Suprapubic skin (tissue), 4 donors: ENCODE results near the gene ZNF292. TPM values are rescaled to one million over a fixed set of nuclear protein-coding genes. Genes with fewer than 3 reads are reported as not detected.
"Not testable (repeated sequence)": the region's sequence is repeated elsewhere in the genome, so short reads cannot be mapped to it uniquely, and the experiment has no call there.

Experiments
- DNase-seq, 2 donors: peaks; one replicate each; pipeline ENCODE4 v3.0.0-alpha.2; 2019; ENCODE audit warnings: low spot score in 2 of 2
- H3K27ac ChIP-seq: fragments of 200-600 bp; sonication (generic); one replicate; pipeline ENCODE4 v1.5.1; 2019
- H3K27me3 ChIP-seq: fragments of 200-600 bp; sonication (generic); one replicate; pipeline ENCODE4 v1.5.1; 2019
- H3K36me3 ChIP-seq: fragments of 200-600 bp; sonication (generic); one replicate; pipeline ENCODE4 v1.5.1; 2019
- H3K4me1 ChIP-seq: fragments of 200-600 bp; sonication (generic); one replicate; pipeline ENCODE4 v1.5.1; 2019
- H3K4me3 ChIP-seq: fragments of 200-600 bp; sonication (generic); one replicate; pipeline ENCODE4 v1.5.1; 2019; ENCODE audit warnings: mild to moderate bottlenecking
- H3K9me3 ChIP-seq: fragments of 200-600 bp; sonication (generic); one replicate; pipeline ENCODE4 v1.5.1; 2019
- EP300 ChIP-seq: sonication (generic); formaldehyde crosslinking; IDR thresholded peaks from one replicate; pipeline ENCODE4 v1.6.1; 2017; ENCODE audit warnings: antibody characterized with exemption
- POLR2A ChIP-seq, 2 donors: fragments of 450-650 bp; IDR thresholded peaks; one replicate each; pipeline ENCODE4 v1.6.1; 2017; ENCODE audit warnings: antibody characterized with exemption in 2 of 2, mild to moderate bottlenecking in 2 of 2, moderate library complexity in 2 of 2
- POLR2AphosphoS5 ChIP-seq, 3 donors: sonication (generic); formaldehyde crosslinking; IDR thresholded peaks; one replicate each; pipeline ENCODE4 v1.6.1; 2017; ENCODE audit warnings: antibody characterized with exemption in 3 of 3
- WGBS: methylation state at CpG from one replicate; pipeline ENCODE4 v1.1.5; 2018; 5-methylcytosine and 5-hydroxymethylcytosine counted together
- total RNA-seq, 4 donors: library from RNA; depleted of rRNA; stranded (reverse); fragments of >200 nt; gene quantifications; one replicate each; pipeline ENCODE4 v1.1.0, GENCODE V29; 2016
- TF ChIP-seq, protein P1 (sequence below), 2 donors: fragments of 200-600 bp in 1 of 2; fragments of 450-650 bp in 1 of 2; sonication (generic) in 1 of 2; IDR thresholded peaks; one replicate each; pipeline ENCODE4 v1.5.1; 2016 to 2019; ENCODE audit warnings: antibody characterized with exemption in 2 of 2, mild to moderate bottlenecking in 1 of 2, moderate library complexity in 1 of 2

The ZNF292 gene
- total RNA-seq, 4 donors from 2014 or later = 26.7 to 111 (median 34.7) TPM

DNA sequence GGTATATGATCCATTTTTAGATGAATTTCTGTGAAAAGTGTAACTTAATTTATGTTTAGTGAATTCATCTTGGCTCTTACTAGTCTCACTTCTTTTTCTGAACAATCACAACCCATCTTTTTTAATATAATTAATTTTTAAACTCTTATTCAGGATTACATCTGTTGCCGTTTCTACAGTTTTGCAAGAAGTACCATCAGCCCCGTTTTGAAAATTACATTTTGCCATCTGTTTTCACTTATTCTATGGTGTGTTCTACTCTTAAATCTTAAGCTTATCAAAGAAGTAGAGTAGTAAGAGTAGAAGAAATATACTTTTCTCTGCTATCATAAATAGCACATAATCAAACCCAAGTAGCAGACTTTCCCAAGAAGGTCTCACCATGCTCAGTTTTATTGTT, 70.1 kb downstream of the ZNF292 start:
- Histone ChIP-seq H3K4me3 (no peak overlapping the region), H3K9me3 (no peaks in the 10 kb centered on the region), H3K4me1 (no peaks in the 10 kb centered on the region), H3K27me3 (no peaks in the 10 kb centered on the region), H3K36me3 (peaks cover 40% of the 10 kb centered on the region), H3K27ac (no peak overlapping the region)
- no peak for DNase-seq
- no peak for TF ChIP-seq POLR2A (IDR thresholded peaks at IDR 0.05)
- TF ChIP-seq POLR2AphosphoS5 (IDR thresholded peaks at IDR 0.05) = no peak
- TF ChIP-seq, protein P1, sequence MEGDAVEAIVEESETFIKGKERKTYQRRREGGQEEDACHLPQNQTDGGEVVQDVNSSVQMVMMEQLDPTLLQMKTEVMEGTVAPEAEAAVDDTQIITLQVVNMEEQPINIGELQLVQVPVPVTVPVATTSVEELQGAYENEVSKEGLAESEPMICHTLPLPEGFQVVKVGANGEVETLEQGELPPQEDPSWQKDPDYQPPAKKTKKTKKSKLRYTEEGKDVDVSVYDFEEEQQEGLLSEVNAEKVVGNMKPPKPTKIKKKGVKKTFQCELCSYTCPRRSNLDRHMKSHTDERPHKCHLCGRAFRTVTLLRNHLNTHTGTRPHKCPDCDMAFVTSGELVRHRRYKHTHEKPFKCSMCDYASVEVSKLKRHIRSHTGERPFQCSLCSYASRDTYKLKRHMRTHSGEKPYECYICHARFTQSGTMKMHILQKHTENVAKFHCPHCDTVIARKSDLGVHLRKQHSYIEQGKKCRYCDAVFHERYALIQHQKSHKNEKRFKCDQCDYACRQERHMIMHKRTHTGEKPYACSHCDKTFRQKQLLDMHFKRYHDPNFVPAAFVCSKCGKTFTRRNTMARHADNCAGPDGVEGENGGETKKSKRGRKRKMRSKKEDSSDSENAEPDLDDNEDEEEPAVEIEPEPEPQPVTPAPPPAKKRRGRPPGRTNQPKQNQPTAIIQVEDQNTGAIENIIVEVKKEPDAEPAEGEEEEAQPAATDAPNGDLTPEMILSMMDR (IDR thresholded peaks at IDR 0.05) = no peak
- TF ChIP-seq EP300 = no peak
- WGBS = 82% methylated on average over 2 of the region's 2 CpGs

DNA sequence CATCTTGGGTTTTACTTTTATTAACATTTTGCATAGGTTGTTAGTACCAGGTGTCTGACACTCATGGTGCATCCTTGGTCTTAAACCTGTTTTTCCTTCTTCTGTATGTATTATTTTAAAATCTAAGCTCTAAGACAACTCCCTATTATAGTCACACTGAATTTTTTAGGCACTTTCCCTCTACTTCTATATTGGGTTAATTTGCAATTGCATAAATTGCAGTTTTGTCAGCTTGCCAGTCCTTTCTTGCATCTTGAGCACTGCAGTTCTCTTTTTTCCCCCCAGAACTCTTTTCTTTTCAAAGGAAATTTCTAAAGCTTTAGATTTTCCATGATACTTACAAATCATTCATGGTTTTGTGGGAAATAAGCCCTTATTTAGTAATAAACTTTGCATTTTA, 70.6 kb downstream of the ZNF292 start:
- H3K4me1 ChIP-seq = no peaks in the 10 kb centered on the region
- no peak for TF ChIP-seq EP300
- TF ChIP-seq, protein P1 (IDR thresholded peaks at IDR 0.05) = no peak
- TF ChIP-seq POLR2AphosphoS5 (IDR thresholded peaks at IDR 0.05) = no peak
- TF ChIP-seq POLR2A (IDR thresholded peaks at IDR 0.05) = no peak
- H3K4me3 ChIP-seq = no peak overlapping the region
- DNase-seq = no peak
- no peak overlapping the region for H3K27ac ChIP-seq
- H3K27me3 ChIP-seq = no peaks in the 10 kb centered on the region
- no peaks in the 10 kb centered on the region for H3K9me3 ChIP-seq
- peaks cover 40% of the 10 kb centered on the region for H3K36me3 ChIP-seq

DNA sequence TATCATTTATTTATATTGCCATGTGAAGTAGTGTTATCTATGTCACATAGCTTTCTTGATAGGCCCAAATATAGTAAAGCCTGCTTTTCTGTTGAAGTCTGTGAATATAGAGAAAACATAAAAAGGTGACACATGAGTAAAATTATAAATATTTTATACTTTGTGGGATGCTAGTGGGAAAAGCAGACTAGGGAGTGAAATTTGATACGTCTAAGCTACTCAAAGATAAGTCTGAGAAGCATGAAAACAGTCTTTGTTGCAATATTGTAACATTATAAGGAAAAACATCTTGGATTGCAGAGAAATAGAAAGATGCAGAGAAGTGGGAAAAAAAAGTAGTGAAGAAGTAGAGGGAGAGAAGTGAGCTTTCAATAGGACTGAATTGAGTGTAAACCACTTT, 75.4 kb downstream of the ZNF292 start:
- TF ChIP-seq EP300 = no peak
- no peak for TF ChIP-seq POLR2A (IDR thresholded peaks at IDR 0.05)
- TF ChIP-seq, protein P1 (IDR thresholded peaks at IDR 0.05) = no peak
- TF ChIP-seq POLR2AphosphoS5 (IDR thresholded peaks at IDR 0.05) = no peak
- H3K9me3 ChIP-seq = no peaks in the 10 kb centered on the region
- no peaks in the 10 kb centered on the region for H3K4me1 ChIP-seq
- no peak for DNase-seq
- no peak overlapping the region for H3K4me3 ChIP-seq
- 90% methylated on average over 1 of the region's 1 CpG for WGBS
- H3K27me3 ChIP-seq = no peaks in the 10 kb centered on the region
- no peak overlapping the region for H3K27ac ChIP-seq
- peaks cover 13% of the 10 kb centered on the region for H3K36me3 ChIP-seq

DNA sequence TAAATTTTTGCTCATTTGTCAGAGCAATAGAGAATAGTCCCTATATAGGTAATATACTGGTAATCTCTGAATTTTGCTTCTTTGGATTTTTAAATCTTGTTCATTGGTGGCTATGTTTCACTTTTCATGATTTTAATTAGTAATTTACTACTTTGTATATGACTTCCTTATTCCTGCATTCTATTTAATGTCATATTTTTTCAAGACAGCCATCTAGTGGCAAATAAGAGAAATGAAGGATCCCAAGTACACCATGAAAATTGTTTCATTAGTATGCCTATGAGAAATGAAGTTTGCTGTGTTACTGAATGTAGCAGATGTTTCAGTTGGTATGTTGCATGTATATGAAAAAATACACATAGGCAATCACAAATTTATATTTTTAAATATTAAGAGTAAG, 82.4 kb downstream of the ZNF292 start:
- H3K36me3 ChIP-seq = peaks cover 15% of the 10 kb centered on the region
- H3K4me1 ChIP-seq = no peaks in the 10 kb centered on the region
- H3K4me3 ChIP-seq = no peak overlapping the region
- no peaks in the 10 kb centered on the region for H3K9me3 ChIP-seq
- no peaks in the 10 kb centered on the region for H3K27me3 ChIP-seq
- H3K27ac ChIP-seq = no peak overlapping the region
- no peak for DNase-seq
- no peak for TF ChIP-seq POLR2A (IDR thresholded peaks at IDR 0.05)
- TF ChIP-seq, protein P1 (IDR thresholded peaks at IDR 0.05) = peak in 1 of 2 donors; percentile 27

DNA sequence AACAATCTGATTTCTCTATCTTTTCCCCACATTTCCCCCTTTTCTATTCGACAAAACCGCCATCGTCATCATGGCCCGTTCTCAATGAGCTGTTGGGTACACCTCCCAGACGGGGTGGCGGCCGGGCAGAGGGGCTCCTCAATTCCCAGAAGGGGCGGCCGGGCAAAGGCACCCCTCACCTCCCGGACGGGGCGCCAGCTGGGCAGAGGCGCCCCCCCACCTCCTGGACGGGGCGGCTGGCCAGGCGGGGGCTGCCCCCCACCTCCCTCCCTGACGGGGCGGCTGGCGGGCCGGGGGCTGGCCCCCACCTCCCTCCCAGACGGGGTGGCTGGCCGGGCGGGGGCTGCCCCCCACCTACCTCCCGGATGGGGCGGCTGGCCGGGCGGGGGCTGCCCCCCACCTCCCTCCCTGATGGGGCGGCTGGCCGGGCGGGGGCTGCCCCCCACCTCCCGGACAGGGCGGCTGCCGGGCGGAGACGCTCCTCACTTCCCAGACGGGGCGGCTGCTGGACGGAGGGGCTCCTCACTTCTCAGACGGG, 83.8 kb downstream of the ZNF292 start:
- H3K4me3 ChIP-seq, H3K27me3 ChIP-seq, H3K27ac ChIP-seq, DNase-seq, H3K4me1 ChIP-seq, H3K9me3 ChIP-seq: not testable (repeated sequence)
- 100% methylated on average over 10 of the region's 39 CpGs for WGBS
- H3K36me3 ChIP-seq = peaks cover 15% of the 10 kb centered on the region

DNA sequence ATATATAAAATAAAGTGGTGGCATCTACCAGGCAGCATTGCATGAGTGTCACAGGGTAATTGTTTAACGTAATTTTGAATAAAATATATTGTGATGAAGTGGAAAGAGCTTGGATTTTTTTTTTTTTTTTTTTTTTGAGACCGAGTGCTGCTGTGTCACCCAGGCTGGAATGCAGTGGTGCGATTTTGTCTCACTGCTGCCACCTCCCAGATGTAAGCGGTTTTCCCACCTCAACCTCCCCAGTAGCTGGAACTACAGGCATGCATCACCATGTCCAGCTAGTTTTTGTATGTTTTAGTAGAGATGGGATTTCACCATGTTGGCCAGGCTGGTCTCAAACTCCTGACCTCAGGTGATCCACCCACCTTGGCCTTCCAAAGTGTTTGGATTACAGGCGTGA, 85.9 kb downstream of the ZNF292 start:
- no peaks in the 10 kb centered on the region for H3K9me3 ChIP-seq
- H3K36me3 ChIP-seq = peaks cover 32% of the 10 kb centered on the region
- no peaks in the 10 kb centered on the region for H3K4me1 ChIP-seq
- TF ChIP-seq, protein P1 (IDR thresholded peaks at IDR 0.05) = no peak
- TF ChIP-seq EP300 (no peak), POLR2A (IDR thresholded peaks at IDR 0.05) (no peak), POLR2AphosphoS5 (IDR thresholded peaks at IDR 0.05) (no peak)
- no peak for DNase-seq
- H3K27ac ChIP-seq = no peak overlapping the region
- H3K4me3 ChIP-seq = no peak overlapping the region
- H3K27me3 ChIP-seq = no peaks in the 10 kb centered on the region
- WGBS = 93% methylated on average over 5 of the region's 5 CpGs
